ENCODE data around the gene ESAM.

ESAM gene

GRCh38 chr11:124791626-124792341 is 29.7 kb upstream of the ESAM start:
- H2BK120ac ChIP-seq (ENCODE audit: insufficient read depth, low read length, poor library complexity) = no peak overlapping the region
- no peak overlapping the region for H2AK5ac ChIP-seq (ENCODE audit: low read length)
- no peak overlapping the region for H3K4me2 ChIP-seq (ENCODE audit: low read length)
- no peak overlapping the region for H2AFZ ChIP-seq (ENCODE audit: insufficient read depth, low read length, poor library complexity)
- no peak overlapping the region for H3K27ac ChIP-seq (ENCODE audit: low read depth, low read length)
- no peaks in the 10 kb centered on the region for H3K79me1 ChIP-seq (ENCODE audit: low read length)
- peaks cover 0 to 2% of the 10 kb centered on the region in 2 experiments for H3K36me3 ChIP-seq (ENCODE audit: control insufficient read depth in 1 of 2, insufficient read depth in 2 of 2, low read length in 2 of 2)
- H3K23ac ChIP-seq (ENCODE audit: low read length) = no peak overlapping the region
- H3K14ac ChIP-seq (ENCODE audit: low read length) = no peak overlapping the region
- H3K4me3 ChIP-seq (ENCODE audit: low read depth, low read length) = no peak overlapping the region
- H4K12ac ChIP-seq (ENCODE audit: low read depth, low read length) = no peak overlapping the region
- no peaks in the 10 kb centered on the region for H3K4me1 ChIP-seq (ENCODE audit: control insufficient read depth in 1 of 2, insufficient read depth in 2 of 2, low read length in 2 of 2)
- no peaks in the 10 kb centered on the region for H3K79me2 ChIP-seq (ENCODE audit: control insufficient read depth, insufficient read depth, low read length, poor library complexity)
- H2BK12ac ChIP-seq (ENCODE audit: low read length) = no peak overlapping the region
- H3K4ac ChIP-seq (ENCODE audit: low read depth, low read length) = no peak overlapping the region
- H3K27me3 ChIP-seq (ENCODE audit: insufficient read depth, low read length) = no peaks in the 10 kb centered on the region
- no peak for DNase-seq
- H4K8ac ChIP-seq (ENCODE audit: low read depth, low read length) = no peak overlapping the region
- no peak overlapping the region for H3K9ac ChIP-seq (ENCODE audit: low read length)
- H3K18ac ChIP-seq (ENCODE audit: low read length) = no peak overlapping the region
- no peak overlapping the region for H4K91ac ChIP-seq (ENCODE audit: low read depth, low read length)
- no peak overlapping the region for H2BK5ac ChIP-seq (ENCODE audit: low read depth, low read length, poor library complexity)
- H3K9me3 ChIP-seq (ENCODE audit: insufficient read depth, low read depth, low read length) = no peaks in the 10 kb centered on the region
- no CpG with 5 or more reads among the region's 4 CpGs for WGBS (ENCODE audit: extremely low coverage, insufficient coverage, insufficient read length)

- Histone ChIP-seq H3K79me1 (ENCODE audit: low read length) (no peaks in the 10 kb centered on the region), H2BK12ac (ENCODE audit: low read length) (no peak overlapping the region), H3K9ac (ENCODE audit: low read length) (no peak overlapping the region), H3K4me3 (ENCODE audit: low read depth, low read length) (no peak overlapping the region), H3K4me2 (ENCODE audit: low read length) (no peak overlapping the region), H3K36me3 (ENCODE audit: control insufficient read depth in 1 of 2, insufficient read depth in 2 of 2, low read length in 2 of 2) (no peaks in the 10 kb centered on the region), H4K12ac (ENCODE audit: low read depth, low read length) (no peak overlapping the region), H2AFZ (ENCODE audit: insufficient read depth, low read length, poor library complexity) (no peak overlapping the region), H4K8ac (ENCODE audit: low read depth, low read length) (no peak overlapping the region), H3K18ac (ENCODE audit: low read length) (no peak overlapping the region), H2BK5ac (ENCODE audit: low read depth, low read length, poor library complexity) (no peak overlapping the region), H3K23ac (ENCODE audit: low read length) (no peak overlapping the region), H3K4ac (ENCODE audit: low read depth, low read length) (no peak overlapping the region), H2BK120ac (ENCODE audit: insufficient read depth, low read length, poor library complexity) (no peak overlapping the region), H3K27me3 (ENCODE audit: insufficient read depth, low read length) (no peaks in the 10 kb centered on the region), H3K27ac (ENCODE audit: low read depth, low read length) (no peak overlapping the region), H3K4me1 (ENCODE audit: control insufficient read depth in 1 of 2, insufficient read depth in 2 of 2, low read length in 2 of 2) (peaks cover 3 to 4% of the 10 kb centered on the region in 2 experiments), H4K91ac (ENCODE audit: low read depth, low read length) (no peak overlapping the region), H3K79me2 (ENCODE audit: control insufficient read depth, insufficient read depth, low read length, poor library complexity) (no peaks in the 10 kb centered on the region), H2AK5ac (ENCODE audit: low read length) (no peak overlapping the region), H3K14ac (ENCODE audit: low read length) (no peak overlapping the region), H3K9me3 (ENCODE audit: insufficient read depth, low read depth, low read length) (no peaks in the 10 kb centered on the region)
- no peak for DNase-seq
These were observed 26.4 kb upstream of the ESAM start for GRCh38 chr11:124788521-124788920.

- H4K8ac ChIP-seq (ENCODE audit: low read depth, low read length) = no peak overlapping the region
These were observed 22.0 kb upstream of the ESAM start for GRCh38 chr11:124784051-124784450.

DNA sequence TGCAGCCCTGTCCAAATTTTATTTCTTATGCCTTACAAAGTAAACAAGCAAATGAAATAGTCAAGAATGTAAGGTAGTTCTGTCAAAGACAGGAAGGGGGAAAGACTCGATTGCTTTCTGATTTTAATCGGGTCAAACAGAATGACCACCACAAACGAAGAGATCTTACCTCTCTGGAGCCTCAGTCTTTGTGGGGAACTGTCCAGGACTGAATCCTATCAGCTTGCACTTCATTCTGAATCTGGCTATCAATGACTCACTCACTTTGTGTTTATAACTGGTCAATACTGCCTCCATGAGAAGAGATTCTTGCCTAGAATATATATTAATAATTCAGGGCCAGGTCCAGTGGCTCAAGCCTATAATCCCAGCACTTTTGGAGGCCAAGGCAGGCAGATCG is 20.9 kb upstream of the ESAM start:
- H3K18ac ChIP-seq (ENCODE audit: low read length) = no peak overlapping the region
- H3K27me3 ChIP-seq (ENCODE audit: insufficient read depth, low read length) = no peaks in the 10 kb centered on the region
- no peaks in the 10 kb centered on the region for H3K9me3 ChIP-seq (ENCODE audit: insufficient read depth, low read depth, low read length)
- WGBS (ENCODE audit: extremely low coverage, insufficient coverage, insufficient read length) = no CpG with 5 or more reads among the region's 4 CpGs
- H4K91ac ChIP-seq (ENCODE audit: low read depth, low read length) = no peak overlapping the region
- no peak for DNase-seq
- H3K79me1 ChIP-seq (ENCODE audit: low read length) = no peaks in the 10 kb centered on the region
- H3K4ac ChIP-seq (ENCODE audit: low read depth, low read length) = no peak overlapping the region
- H3K4me2 ChIP-seq (ENCODE audit: low read length) = no peak overlapping the region
- H3K9ac ChIP-seq (ENCODE audit: low read length) = no peak overlapping the region
- no peak overlapping the region for H2AFZ ChIP-seq (ENCODE audit: insufficient read depth, low read length, poor library complexity)
- H3K23ac ChIP-seq (ENCODE audit: low read length) = no peak overlapping the region
- H2BK12ac ChIP-seq (ENCODE audit: low read length) = no peak overlapping the region
- H3K27ac ChIP-seq (ENCODE audit: low read depth, low read length) = no peak overlapping the region
- no peak overlapping the region for H4K12ac ChIP-seq (ENCODE audit: low read depth, low read length)
- H2BK5ac ChIP-seq (ENCODE audit: low read depth, low read length, poor library complexity) = no peak overlapping the region
- H4K8ac ChIP-seq (ENCODE audit: low read depth, low read length) = no peak overlapping the region
- H3K36me3 ChIP-seq (ENCODE audit: control insufficient read depth in 1 of 2, insufficient read depth in 2 of 2, low read length in 2 of 2) = peaks cover 0 to 4% of the 10 kb centered on the region in 2 experiments
- no peak overlapping the region for H2BK120ac ChIP-seq (ENCODE audit: insufficient read depth, low read length, poor library complexity)
- H2AK5ac ChIP-seq (ENCODE audit: low read length) = no peak overlapping the region
- no peak overlapping the region for H3K4me3 ChIP-seq (ENCODE audit: low read depth, low read length)
- peaks cover 3 to 4% of the 10 kb centered on the region in 2 experiments for H3K4me1 ChIP-seq (ENCODE audit: control insufficient read depth in 1 of 2, insufficient read depth in 2 of 2, low read length in 2 of 2)
- H3K14ac ChIP-seq (ENCODE audit: low read length) = no peak overlapping the region
- H3K79me2 ChIP-seq (ENCODE audit: control insufficient read depth, insufficient read depth, low read length, poor library complexity) = no peaks in the 10 kb centered on the region

More at GRCh38 chr11:124784051-124784450, 22.0 kb upstream of the ESAM start:
- H4K91ac ChIP-seq (ENCODE audit: low read depth, low read length) = no peak overlapping the region
- H3K27me3 ChIP-seq (ENCODE audit: insufficient read depth, low read length) = no peaks in the 10 kb centered on the region
- DNase-seq = no peak
- no peaks in the 10 kb centered on the region for H3K79me2 ChIP-seq (ENCODE audit: control insufficient read depth, insufficient read depth, low read length, poor library complexity)
- H3K9me3 ChIP-seq (ENCODE audit: insufficient read depth, low read depth, low read length) = no peaks in the 10 kb centered on the region
- H2AFZ ChIP-seq (ENCODE audit: insufficient read depth, low read length, poor library complexity) = no peak overlapping the region
- no peak overlapping the region for H2AK5ac ChIP-seq (ENCODE audit: low read length)
- H3K18ac ChIP-seq (ENCODE audit: low read length) = no peak overlapping the region
- no peak overlapping the region for H4K12ac ChIP-seq (ENCODE audit: low read depth, low read length)
- no peak overlapping the region for H3K4me2 ChIP-seq (ENCODE audit: low read length)
- no peak overlapping the region for H3K14ac ChIP-seq (ENCODE audit: low read length)
- no peak overlapping the region for H3K4me3 ChIP-seq (ENCODE audit: low read depth, low read length)
- H3K9ac ChIP-seq (ENCODE audit: low read length) = no peak overlapping the region
- no peak overlapping the region for H3K4ac ChIP-seq (ENCODE audit: low read depth, low read length)
- H3K27ac ChIP-seq (ENCODE audit: low read depth, low read length) = no peak overlapping the region
- peaks cover 3 to 4% of the 10 kb centered on the region in 2 experiments for H3K4me1 ChIP-seq (ENCODE audit: control insufficient read depth in 1 of 2, insufficient read depth in 2 of 2, low read length in 2 of 2)
- WGBS (ENCODE audit: extremely low coverage, insufficient coverage, insufficient read length) = no CpG with 5 or more reads among the region's 2 CpGs
- no peak overlapping the region for H3K23ac ChIP-seq (ENCODE audit: low read length)
- H3K36me3 ChIP-seq (ENCODE audit: control insufficient read depth in 1 of 2, insufficient read depth in 2 of 2, low read length in 2 of 2) = peaks cover 0 to 4% of the 10 kb centered on the region in 2 experiments
- no peaks in the 10 kb centered on the region for H3K79me1 ChIP-seq (ENCODE audit: low read length)
- H2BK12ac ChIP-seq (ENCODE audit: low read length) = no peak overlapping the region
- no peak overlapping the region for H2BK120ac ChIP-seq (ENCODE audit: insufficient read depth, low read length, poor library complexity)
- no peak overlapping the region for H2BK5ac ChIP-seq (ENCODE audit: low read depth, low read length, poor library complexity)

Data from trophoblast cell (in vitro differentiated cells and primary cell).